CD4-positive, alpha-beta T cell (primary cell): ENCODE measurements around the gene GANAB. TPM values are rescaled to one million over a fixed set of nuclear protein-coding genes. Genes with fewer than 3 reads are reported as not detected.

ENCODE experiments used
- ATAC-seq: fragments of 200-7000 bp; cut with Tn5 transposase; one replicate; pipeline ENCODE4 v1.10.0; 2022; ENCODE audit warnings: mild to moderate bottlenecking; ENCODE audit not compliant: poor library complexity
- CTCF ChIA-PET: fragments of 350-600 bp; sonication (Branson Sonifier 250); formaldehyde crosslinking; loops from one replicate; lab custom pipeline; 2021; ENCODE audit warnings: antibody characterized with exemption, inconsistent platforms; lab: Charles Lee
- POLR2A ChIA-PET: fragments of 350-600 bp; sonication (Branson Sonifier 250); formaldehyde crosslinking; loops from one replicate; lab custom pipeline; 2021; ENCODE audit warnings: antibody characterized with exemption, inconsistent platforms; lab: Charles Lee
- DNase-seq, 14 experiments: peaks; one replicate each; pipeline ENCODE4 v3.0.0-alpha.2; 2013 to 2020; ENCODE audit warnings: mixed read lengths in 2 of 14
- H3K27ac ChIP-seq, 2 donors: one replicate each; pipeline versions ENCODE4 v1.5.1 to v1.7.0; 2013; ENCODE audit warnings: low read length in 2 of 2, low read depth in 1 of 2, mild to moderate bottlenecking in 1 of 2
- H3K27me3 ChIP-seq, 2 experiments: 1 replicate in 1 of 2; 2 replicates in 1 of 2; pipeline versions ENCODE4 v1.6.1 to v1.7.0; 2013; ENCODE audit warnings: low read length in 2 of 2, control low read depth in 1 of 2, mild to moderate bottlenecking in 1 of 2, moderate library complexity in 1 of 2; ENCODE audit not compliant: insufficient read depth in 2 of 2, control insufficient read depth in 1 of 2
- H3K36me3 ChIP-seq: one replicate; pipeline ENCODE4 v1.6.1; 2013; ENCODE audit warnings: low read length, control low read depth; ENCODE audit not compliant: insufficient read depth
- H3K4me1 ChIP-seq: one replicate; pipeline ENCODE4 v1.6.1; 2013; ENCODE audit warnings: low read length, control low read depth; ENCODE audit not compliant: insufficient read depth
- H3K4me3 ChIP-seq: one replicate; pipeline ENCODE4 v1.5.1; 2013; ENCODE audit warnings: mild to moderate bottlenecking, low read length, moderate library complexity
- H3K9me3 ChIP-seq, 2 experiments: 1 replicate in 1 of 2; 2 replicates in 1 of 2; pipeline versions ENCODE4 v1.6.1 to v1.7.0; 2013; ENCODE audit warnings: low read length in 2 of 2, mild to moderate bottlenecking in 2 of 2, control low read depth in 1 of 2, moderate library complexity in 1 of 2; ENCODE audit not compliant: control insufficient read depth in 1 of 2, insufficient read depth in 1 of 2
- H3K27ac Mint-ChIP-seq: one replicate; pipeline ENCODE4 v1.8.0; 2020; ENCODE audit warnings: mixed read lengths
- H3K27me3 Mint-ChIP-seq: one replicate; pipeline ENCODE4 v1.8.0; 2021; ENCODE audit warnings: mixed read lengths
- H3K36me3 Mint-ChIP-seq: one replicate; pipeline ENCODE4 v1.8.0; 2021; ENCODE audit warnings: low read depth, mixed read lengths
- H3K4me1 Mint-ChIP-seq: one replicate; pipeline ENCODE4 v1.8.0; 2021; ENCODE audit warnings: low read depth, mixed read lengths
- H3K4me3 Mint-ChIP-seq: one replicate; pipeline ENCODE4 v1.8.0; 2020; ENCODE audit warnings: mild to moderate bottlenecking, mixed read lengths
- H3K9me3 Mint-ChIP-seq: one replicate; pipeline ENCODE4 v1.8.0; 2020; ENCODE audit warnings: mixed read lengths
- CTCF ChIP-seq: fragments of 200-600 bp; IDR thresholded peaks from one replicate; pipeline ENCODE4 v1.8.0; 2022; ENCODE audit warnings: antibody characterized with exemption, mild to moderate bottlenecking
- intact Hi-C, 2 experiments: fragments of 100-400 bp; cut with DNase I in 1 of 2; cut with micrococcal nuclease in 1 of 2; formaldehyde crosslinking; loops; one replicate each; pipeline versions ENCODE4 v1.15.1 to v1.9.0; 2023 to 2025; cut with DNase I, micrococcal nuclease
- total RNA-seq, 174 experiments: library from RNA in 2 of 174; stranded (reverse) in 2 of 174; gene quantifications; one replicate each; pipeline ENCODE4 v1.2.3 and lab custom pipeline; 2021 to 2026

The GANAB gene
- total RNA-seq, 2 experiments from 2014 or later = 181 to 182 TPM

- H3K4me3 ChIP-seq = peak overlapping the region; percentile 100
- CTCF ChIA-PET = interaction anchor here (0.6 to 2.8 kb wide), 5 partner anchors 9 to 280 kb away, joined by 3 to 13 read pairs (median 5); partner anchors contain the start of gene TUT1
- H3K9me3 Mint-ChIP-seq = no peaks in the 10 kb centered on the region
- H3K9me3 ChIP-seq = no peaks in the 10 kb centered on the region
- intact Hi-C loops = loop anchor here (1.0 to 10.0 kb wide), 3 partner anchors 10 to 164 kb away; partner anchors contain the start of genes GANAB (in 1 of the 2), POLR2G (in 1 of the 2) and TUT1 (in 1 of the 2)
- POLR2A ChIA-PET = interaction anchor here (0.9 to 4.1 kb wide), 27 partner anchors 9 to 255 kb away, joined by 3 to 177 read pairs (median 10); partner anchors contain the start of genes B3GAT3, C11orf98, CSKMT and EEF1G
- ATAC-seq (no peak), DNase-seq (peak in 11 of 14 experiments; percentile 25 to 73 (median 47))
- H3K27me3 Mint-ChIP-seq = no peaks in the 10 kb centered on the region
- H3K27ac Mint-ChIP-seq = peak overlapping the region; percentile 93
- H3K27ac ChIP-seq = peak overlapping the region; percentile 85 to 94
- no peaks in the 10 kb centered on the region for H3K27me3 ChIP-seq
- H3K4me1 Mint-ChIP-seq = peaks cover 56% of the 10 kb centered on the region
- H3K36me3 Mint-ChIP-seq = peaks cover 82% of the 10 kb centered on the region
- peaks cover 49% of the 10 kb centered on the region for H3K4me1 ChIP-seq
- peaks cover 57% of the 10 kb centered on the region for H3K36me3 ChIP-seq
- H3K4me3 Mint-ChIP-seq = peak overlapping the region; percentile 94
- no peak for TF ChIP-seq CTCF
These were observed 45.4 kb downstream of the GANAB start for GRCh38 chr11:62601122-62601371.

- Histone ChIP-seq H3K9me3 (no peaks in the 10 kb centered on the region), H3K27me3 (no peaks in the 10 kb centered on the region)
These were observed 45.9 kb downstream of the GANAB start for GRCh38 chr11:62600367-62601121.

More at GRCh38 chr11:62600367-62601121, 45.9 kb downstream of the GANAB start:
- H3K36me3 ChIP-seq = peaks cover 57% of the 10 kb centered on the region
- CTCF ChIA-PET = interaction anchor here (0.6 to 2.8 kb wide), 3 partner anchors 8 to 94 kb away, joined by 3 to 13 read pairs (median 4); partner anchors contain the start of gene TUT1
- intact Hi-C loops = loop anchor here (1.0 to 10.0 kb wide), 4 partner anchors 8 to 164 kb away; partner anchors contain the start of genes GANAB (in 1 of the 2), POLR2G (in 1 of the 2) and TUT1 (in 1 of the 2)
- H3K9me3 Mint-ChIP-seq = no peaks in the 10 kb centered on the region
- peak overlapping the region; percentile 85 to 94 for H3K27ac ChIP-seq
- H3K4me1 ChIP-seq = peaks cover 49% of the 10 kb centered on the region
- no peaks in the 10 kb centered on the region for H3K27me3 Mint-ChIP-seq
- H3K4me1 Mint-ChIP-seq = peaks cover 58% of the 10 kb centered on the region
- peaks cover 81% of the 10 kb centered on the region for H3K36me3 Mint-ChIP-seq
- ATAC-seq = no peak
- POLR2A ChIA-PET = interaction anchor here (1.2 to 4.1 kb wide), 22 partner anchors 9 to 255 kb away, joined by 3 to 177 read pairs (median 14); partner anchors contain the start of genes B3GAT3, C11orf98, CSKMT and EEF1G
- H3K4me3 Mint-ChIP-seq = peak overlapping the region; percentile 94
- peak overlapping the region; percentile 100 for H3K4me3 ChIP-seq
- DNase-seq = peak in 3 of 14 experiments; percentile 17 to 25 (median 21)
- H3K27ac Mint-ChIP-seq = peak overlapping the region; percentile 93
- no peak for TF ChIP-seq CTCF
